Right lobe of liver (tissue), 6 donors: Measurements from ENCODE around the gene LIMS1. TPM values are rescaled to one million over a fixed set of nuclear protein-coding genes. Genes with fewer than 3 reads are reported as not detected.
"Not testable (repeated sequence)": the region's sequence is repeated elsewhere in the genome, so short reads cannot be mapped to it uniquely, and the experiment has no call there.

ENCODE experiments used
- ATAC-seq, 4 donors: fragments of 200-7000 bp; cut with Tn5 transposase; one replicate each; pipeline ENCODE4 v1.9.1; 2020; ENCODE audit warnings: mild to moderate bottlenecking in 4 of 4, moderate library complexity in 4 of 4
- DNase-seq, 3 donors: peaks; one replicate each; pipeline ENCODE4 v3.0.0-alpha.2; 2020
- H3K27ac ChIP-seq, 3 donors: fragments of 200-600 bp; one replicate each; pipeline ENCODE4 v1.8.0; 2022
- H3K27me3 ChIP-seq, 2 donors: fragments of 200-600 bp; one replicate each; pipeline ENCODE4 v1.8.0; 2022
- H3K36me3 ChIP-seq, 4 donors: fragments of 200-600 bp; sonication (generic) in 1 of 4; one replicate each; pipeline versions ENCODE4 v1.5.1 to v1.8.0; 2017 to 2022; ENCODE audit warnings: control low read depth in 1 of 4
- H3K4me1 ChIP-seq, 4 donors: fragments of 200-600 bp; sonication (generic) in 1 of 4; one replicate each; pipeline versions ENCODE4 v1.5.1 to v1.8.0; 2017 to 2022; ENCODE audit warnings: control low read depth in 1 of 4
- H3K4me3 ChIP-seq, 3 donors: fragments of 200-600 bp; one replicate each; pipeline ENCODE4 v1.8.0; 2022
- H3K9me3 ChIP-seq, 4 donors: fragments of 200-600 bp; sonication (generic) in 1 of 4; one replicate each; pipeline versions ENCODE4 v1.5.1 to v1.8.0; 2017 to 2022; ENCODE audit warnings: control low read depth in 1 of 4
- POLR2A ChIP-seq: fragments of 450-650 bp; IDR thresholded peaks from one replicate; pipeline ENCODE4 v1.6.1; 2017; ENCODE audit warnings: antibody characterized with exemption, mild to moderate bottlenecking
- WGBS: methylation state at CpG from one replicate; pipeline ENCODE4 v1.1.6; 2018; ENCODE audit warnings: low coverage, low lambda C conversion rate; ENCODE audit not compliant: insufficient coverage; ENCODE audit errors: missing lambda C conversion rate; 5-methylcytosine and 5-hydroxymethylcytosine counted together
- intact Hi-C, 2 donors: fragments of 100-400 bp; cut with DNase I; formaldehyde crosslinking; loops; one replicate each; pipeline versions ENCODE4 v1.11.2 to v1.14.1; 2022
- total RNA-seq, 6 experiments: library from RNA; depleted of rRNA in 2 of 6; stranded (reverse); fragments of >200 nt in 2 of 6; fragmentation: NEBNext Ultra II Directional in 3 of 6; extraction: Animal tissue kit (Norgen Biotek cat#: 25700) in 3 of 6; gene quantifications; one replicate each; pipeline versions ENCODE4 v1.1.0 to v1.2.4, GENCODE V29; 2016 to 2023
- TF ChIP-seq, protein P1 (sequence below), 4 donors: fragments of 200-600 bp in 3 of 4; fragments of 450-650 bp in 1 of 4; IDR thresholded peaks; one replicate each; pipeline versions ENCODE4 v1.5.1 to v1.8.0; 2016 to 2022; ENCODE audit warnings: antibody characterized with exemption in 4 of 4, mild to moderate bottlenecking in 2 of 4
- donor health status: DM: no; HTN: yes; CAD: no.
- donor health status: DM: no; HTN: no; CAD: no.
- donor health status: DM: no; HTN: no; CAD: no.
- donor health status: DM: no; HTN: yes; CAD: no.
- donor health status: DM: no; HTN: yes; CAD: no.

LIMS1 gene
- total RNA-seq, 6 experiments from 2014 or later, result 15.7 to 33.0 (median 18.7) TPM

DNA sequence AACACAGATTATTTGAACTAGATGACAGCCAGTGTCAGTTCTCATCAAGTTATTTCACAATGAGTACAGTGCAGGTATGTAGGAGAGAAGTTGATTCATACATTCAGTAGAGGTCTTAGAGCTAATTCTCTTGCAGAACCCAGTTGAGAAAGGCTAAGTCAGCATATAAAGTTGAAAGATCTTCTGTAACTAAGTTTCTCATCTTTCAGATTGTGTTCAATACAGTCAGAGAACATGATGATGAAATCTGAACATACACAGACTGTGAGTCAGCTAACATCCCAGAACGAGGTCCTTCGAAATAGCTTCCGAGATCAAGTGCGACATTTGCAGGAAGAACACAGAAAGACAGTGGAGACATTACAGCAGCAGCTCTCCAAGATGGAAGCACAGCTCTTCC, 41.9 kb upstream of the LIMS1 start:
- Histone ChIP-seq H3K4me1 (peaks cover 0 to 8% (median 0%) of the 10 kb centered on the region in 4 donors), H3K27ac (no peak overlapping the region), H3K27me3 (no peaks in the 10 kb centered on the region), H3K9me3 (no peaks in the 10 kb centered on the region), H3K36me3 (peaks cover 4 to 37% (median 8%) of the 10 kb centered on the region in 4 donors), H3K4me3 (no peak overlapping the region)
- intact Hi-C loops, result no loop called here
- peak in 1 of 4 donors; percentile 52 for ATAC-seq
- 75% methylated on average over 4 of the region's 4 CpGs for WGBS
- DNase-seq, result no peak
- no peak for TF ChIP-seq POLR2A
- TF ChIP-seq, protein P1, sequence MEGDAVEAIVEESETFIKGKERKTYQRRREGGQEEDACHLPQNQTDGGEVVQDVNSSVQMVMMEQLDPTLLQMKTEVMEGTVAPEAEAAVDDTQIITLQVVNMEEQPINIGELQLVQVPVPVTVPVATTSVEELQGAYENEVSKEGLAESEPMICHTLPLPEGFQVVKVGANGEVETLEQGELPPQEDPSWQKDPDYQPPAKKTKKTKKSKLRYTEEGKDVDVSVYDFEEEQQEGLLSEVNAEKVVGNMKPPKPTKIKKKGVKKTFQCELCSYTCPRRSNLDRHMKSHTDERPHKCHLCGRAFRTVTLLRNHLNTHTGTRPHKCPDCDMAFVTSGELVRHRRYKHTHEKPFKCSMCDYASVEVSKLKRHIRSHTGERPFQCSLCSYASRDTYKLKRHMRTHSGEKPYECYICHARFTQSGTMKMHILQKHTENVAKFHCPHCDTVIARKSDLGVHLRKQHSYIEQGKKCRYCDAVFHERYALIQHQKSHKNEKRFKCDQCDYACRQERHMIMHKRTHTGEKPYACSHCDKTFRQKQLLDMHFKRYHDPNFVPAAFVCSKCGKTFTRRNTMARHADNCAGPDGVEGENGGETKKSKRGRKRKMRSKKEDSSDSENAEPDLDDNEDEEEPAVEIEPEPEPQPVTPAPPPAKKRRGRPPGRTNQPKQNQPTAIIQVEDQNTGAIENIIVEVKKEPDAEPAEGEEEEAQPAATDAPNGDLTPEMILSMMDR (IDR thresholded peaks at IDR 0.05), result no peak

DNA sequence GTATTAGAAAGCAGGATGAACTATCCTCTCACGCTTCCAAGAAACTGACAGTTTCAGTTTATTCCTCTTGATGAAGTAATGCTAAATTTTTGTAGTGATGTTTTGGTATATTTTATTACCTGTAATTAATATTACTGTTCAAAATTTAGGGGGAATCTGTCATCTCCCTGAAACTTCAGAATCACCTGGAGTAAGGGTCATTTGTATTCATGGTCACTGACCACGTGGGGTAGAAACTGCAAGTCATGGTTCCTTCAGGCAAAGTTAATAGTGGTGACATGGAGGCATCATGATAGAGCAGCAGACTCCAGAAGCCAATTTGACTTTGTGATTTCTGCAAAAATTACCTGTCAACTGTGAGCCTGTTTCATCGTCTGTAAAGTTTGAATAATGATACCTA, 38.1 kb upstream of the LIMS1 start:
- H3K36me3 ChIP-seq, result peaks cover 4 to 27% (median 7%) of the 10 kb centered on the region in 4 donors
- H3K4me3 ChIP-seq, H3K27ac ChIP-seq, intact Hi-C loops, ATAC-seq, H3K27me3 ChIP-seq, H3K4me1 ChIP-seq, H3K9me3 ChIP-seq, DNase-seq: not testable (repeated sequence)
- WGBS, result 93% methylated on average over 1 of the region's 3 CpGs

DNA sequence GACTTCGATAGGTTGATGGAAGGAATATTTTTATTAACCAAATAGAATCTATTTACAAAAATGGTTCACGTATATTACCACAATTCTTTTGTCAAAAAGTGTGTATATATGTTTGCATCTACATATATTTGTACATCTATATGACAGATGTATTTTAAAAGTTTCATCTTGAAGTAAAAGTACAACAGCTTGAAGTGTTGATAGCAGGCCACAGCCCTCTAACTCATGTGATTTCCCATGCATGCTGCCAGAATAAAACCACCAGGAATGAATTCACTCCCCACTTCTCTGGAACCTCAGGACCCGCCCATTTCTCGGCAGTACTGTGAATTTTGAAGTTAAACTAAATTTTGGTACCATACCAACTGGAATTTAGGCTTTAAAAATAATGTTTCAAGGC, 26.6 kb upstream of the LIMS1 start:
- DNase-seq, H3K4me1 ChIP-seq, intact Hi-C loops, H3K27me3 ChIP-seq, H3K4me3 ChIP-seq, ATAC-seq, H3K36me3 ChIP-seq, H3K9me3 ChIP-seq, H3K27ac ChIP-seq: not testable (repeated sequence)
- 90% methylated on average over 4 of the region's 4 CpGs for WGBS

DNA sequence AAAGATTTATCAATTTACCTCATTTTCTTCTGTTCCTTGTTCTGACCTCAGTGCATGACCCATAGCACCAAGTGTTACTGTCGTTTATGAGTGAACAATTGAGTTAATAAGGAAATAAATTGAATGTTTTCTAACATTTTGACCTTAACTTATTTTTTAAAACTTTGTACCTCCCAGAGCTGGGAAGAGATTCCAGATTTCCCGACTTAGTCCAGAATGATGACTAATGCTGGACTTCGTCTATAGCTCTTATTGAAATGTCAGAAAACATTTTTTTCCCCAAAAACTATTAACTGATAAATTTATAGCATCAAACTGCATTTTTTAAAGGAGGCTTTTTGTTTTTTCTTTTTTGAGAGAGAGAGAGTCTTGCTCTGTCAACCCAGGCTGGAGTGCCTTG, 21.8 kb upstream of the LIMS1 start:
- DNase-seq, H3K36me3 ChIP-seq, H3K4me1 ChIP-seq, H3K27me3 ChIP-seq, ATAC-seq, intact Hi-C loops, H3K9me3 ChIP-seq, H3K4me3 ChIP-seq, H3K27ac ChIP-seq: not testable (repeated sequence)
- 38% methylated on average over 3 of the region's 3 CpGs for WGBS

DNA sequence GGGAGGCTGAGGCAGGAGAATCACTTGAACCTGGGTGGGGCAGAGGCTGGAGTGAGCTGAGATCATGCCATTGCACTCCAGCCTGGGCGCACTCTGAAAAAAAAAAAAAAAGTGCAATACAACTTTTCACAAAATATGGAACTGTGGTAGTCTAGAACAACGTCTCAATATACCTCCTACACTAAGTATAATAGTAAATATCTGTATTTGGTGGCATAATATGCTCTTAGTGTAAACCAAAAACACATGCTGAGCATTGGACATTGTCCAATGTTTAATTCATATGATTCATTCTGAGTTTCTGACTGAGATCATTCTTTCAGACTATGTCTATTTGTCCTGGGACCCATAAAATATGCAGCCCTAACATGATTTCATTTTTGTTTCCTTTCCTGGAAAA, 19.8 kb upstream of the LIMS1 start:
- DNase-seq, H3K4me3 ChIP-seq, ATAC-seq, H3K27ac ChIP-seq, H3K4me1 ChIP-seq, H3K36me3 ChIP-seq, H3K27me3 ChIP-seq, H3K9me3 ChIP-seq, intact Hi-C loops: not testable (repeated sequence)
- WGBS, result 89% methylated on average over 2 of the region's 2 CpGs

DNA sequence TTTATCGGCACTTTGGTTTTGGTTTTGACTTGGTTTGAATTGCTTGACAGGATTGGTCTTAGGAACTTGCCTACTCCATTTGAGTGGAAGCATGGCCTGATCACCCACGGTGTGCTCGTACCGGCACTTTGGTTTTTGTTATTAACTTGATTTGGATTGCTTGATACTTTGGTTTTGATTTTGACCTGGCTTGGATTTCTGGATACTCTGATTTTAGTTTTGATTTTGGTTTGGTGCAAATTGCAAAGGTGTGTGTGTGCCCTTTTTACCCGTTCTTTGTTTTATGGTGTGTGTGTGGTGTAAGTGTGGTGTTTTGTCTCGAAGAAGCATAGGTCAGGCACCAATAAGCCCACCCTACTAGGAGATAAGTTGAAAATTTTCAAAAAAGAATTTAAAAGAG, 9.6 kb upstream of the LIMS1 start:
- H3K36me3 ChIP-seq, H3K9me3 ChIP-seq, H3K4me3 ChIP-seq, DNase-seq, ATAC-seq, H3K27ac ChIP-seq, H3K27me3 ChIP-seq, intact Hi-C loops, H3K4me1 ChIP-seq: not testable (repeated sequence)
- WGBS, result 93% methylated on average over 5 of the region's 6 CpGs

DNA sequence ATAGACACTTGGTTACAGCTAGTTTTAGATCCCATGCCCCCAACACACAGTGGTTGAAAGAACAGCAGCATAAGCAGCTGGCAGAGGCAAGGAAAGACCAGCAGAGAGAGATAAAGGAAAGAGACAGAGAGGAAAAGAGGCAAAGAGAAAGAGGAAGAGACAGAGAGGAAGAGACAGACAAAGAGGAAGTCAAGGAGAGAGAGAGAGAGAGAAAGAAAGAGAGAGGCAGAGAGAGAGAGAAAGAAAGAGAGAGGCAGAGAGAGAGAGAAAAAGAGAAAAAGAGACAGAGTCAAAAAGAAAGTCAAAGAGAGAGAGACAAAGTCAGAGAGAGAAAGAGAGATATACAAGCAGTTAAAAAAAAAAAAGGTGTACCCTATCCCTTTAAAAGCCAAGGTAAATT, 9.0 kb upstream of the LIMS1 start:
- DNase-seq, H3K36me3 ChIP-seq, H3K9me3 ChIP-seq, H3K27me3 ChIP-seq, ATAC-seq, intact Hi-C loops, H3K27ac ChIP-seq, H3K4me3 ChIP-seq, H3K4me1 ChIP-seq: not testable (repeated sequence)

DNA sequence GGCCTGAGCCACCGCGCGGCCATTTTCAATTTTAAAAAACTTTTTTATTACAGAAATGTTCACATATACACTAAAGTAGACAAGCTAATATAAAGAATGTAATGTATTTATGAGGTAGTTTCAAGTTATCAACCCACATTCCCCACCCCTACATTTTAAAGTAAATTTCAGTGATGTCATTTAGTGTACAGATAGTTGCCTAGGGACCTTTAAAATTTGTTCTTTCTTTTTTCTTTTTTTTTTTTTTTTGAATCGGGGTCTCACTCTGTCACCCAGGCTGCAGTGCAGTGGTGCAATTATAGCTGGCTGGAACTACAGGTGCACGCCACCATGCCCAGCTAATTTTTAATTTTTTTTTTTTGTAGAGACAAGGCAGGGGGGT, 2.6 kb upstream of the LIMS1 start:
- Histone ChIP-seq H3K9me3 (no peaks in the 10 kb centered on the region), H3K4me3 (no peak overlapping the region), H3K36me3 (no peaks in the 10 kb centered on the region), H3K27me3 (no peaks in the 10 kb centered on the region), H3K4me1 (peaks cover 0 to 15% (median 0%) of the 10 kb centered on the region in 4 donors), H3K27ac (no peak overlapping the region)
- 84% methylated on average over 4 of the region's 5 CpGs for WGBS
- no peak for DNase-seq
- TF ChIP-seq, protein P1 (IDR thresholded peaks at IDR 0.05), result no peak
- no peak for TF ChIP-seq POLR2A
- ATAC-seq, result no peak
- intact Hi-C loops, result no loop called here
